Ishikawa (cell line): ENCODE data around the gene GBF1.

Experiments used
- CEBPB ChIP-seq: IDR thresholded peaks from 2 replicates; pipeline ENCODE4 v1.6.1; 2012
- CREB1 ChIP-seq: IDR thresholded peaks from 2 replicates; pipeline ENCODE4 v1.6.1; 2012; ENCODE audit warnings: low read depth
- EGR1 ChIP-seq: IDR thresholded peaks from 2 replicates; pipeline ENCODE4 v1.6.1; 2012
- EP300 ChIP-seq: IDR thresholded peaks from 2 replicates; pipeline ENCODE4 v1.6.1; 2012; ENCODE audit warnings: borderline replicate concordance
- FOXM1 ChIP-seq: IDR thresholded peaks from 2 replicates; pipeline ENCODE4 v1.6.1; 2012; ENCODE audit warnings: low read depth, borderline replicate concordance
- NFIC ChIP-seq: IDR thresholded peaks from 2 replicates; pipeline ENCODE4 v1.6.1; 2012
- RAD21 ChIP-seq: IDR thresholded peaks from 2 replicates; pipeline ENCODE4 v1.6.1; 2012; ENCODE audit warnings: low read depth
- TAF1 ChIP-seq: IDR thresholded peaks from 2 replicates; pipeline ENCODE4 v1.6.1; 2012; ENCODE audit warnings: low read depth, mild to moderate bottlenecking
- TCF12 ChIP-seq: IDR thresholded peaks from 2 replicates; pipeline ENCODE4 v1.6.1; 2012; ENCODE audit warnings: low read depth
- TEAD4 ChIP-seq: IDR thresholded peaks from 2 replicates; pipeline ENCODE4 v1.6.1; 2012
- YY1 ChIP-seq: IDR thresholded peaks from 2 replicates; pipeline ENCODE4 v1.6.1; 2012; ENCODE audit warnings: low read depth
- ZBTB7A ChIP-seq: IDR thresholded peaks from 2 replicates; pipeline ENCODE4 v1.6.1; 2012; ENCODE audit warnings: low read depth
- TF ChIP-seq, protein P1 (sequence below): IDR thresholded peaks from 2 replicates; pipeline ENCODE4 v1.6.1; 2012
- TF ChIP-seq, protein P2 (sequence below): IDR thresholded peaks from 2 replicates; pipeline ENCODE4 v1.6.1; 2012; ENCODE audit warnings: low read depth, mild to moderate bottlenecking
- TF ChIP-seq, protein P3 (sequence below): IDR thresholded peaks from 2 replicates; pipeline ENCODE4 v1.6.1; 2012

The GBF1 gene

GRCh38 chr10:102384606-102385429, 139.5 kb downstream of the GBF1 start:
- TF ChIP-seq CEBPB (0 out of 2 replicates have a peak, but pooled peaks have one; percentile 28), NFIC (no peak)

- TF ChIP-seq FOXM1 = no peak
- TF ChIP-seq, protein P1, sequence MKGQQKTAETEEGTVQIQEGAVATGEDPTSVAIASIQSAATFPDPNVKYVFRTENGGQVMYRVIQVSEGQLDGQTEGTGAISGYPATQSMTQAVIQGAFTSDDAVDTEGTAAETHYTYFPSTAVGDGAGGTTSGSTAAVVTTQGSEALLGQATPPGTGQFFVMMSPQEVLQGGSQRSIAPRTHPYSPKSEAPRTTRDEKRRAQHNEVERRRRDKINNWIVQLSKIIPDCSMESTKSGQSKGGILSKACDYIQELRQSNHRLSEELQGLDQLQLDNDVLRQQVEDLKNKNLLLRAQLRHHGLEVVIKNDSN = no peak
- no peak for TF ChIP-seq EGR1
- TF ChIP-seq NFIC = no peak
- no peak for TF ChIP-seq TCF12
Measured at GRCh38 chr10:102389894-102390293, 144.6 kb downstream of the GBF1 start.

DNA sequence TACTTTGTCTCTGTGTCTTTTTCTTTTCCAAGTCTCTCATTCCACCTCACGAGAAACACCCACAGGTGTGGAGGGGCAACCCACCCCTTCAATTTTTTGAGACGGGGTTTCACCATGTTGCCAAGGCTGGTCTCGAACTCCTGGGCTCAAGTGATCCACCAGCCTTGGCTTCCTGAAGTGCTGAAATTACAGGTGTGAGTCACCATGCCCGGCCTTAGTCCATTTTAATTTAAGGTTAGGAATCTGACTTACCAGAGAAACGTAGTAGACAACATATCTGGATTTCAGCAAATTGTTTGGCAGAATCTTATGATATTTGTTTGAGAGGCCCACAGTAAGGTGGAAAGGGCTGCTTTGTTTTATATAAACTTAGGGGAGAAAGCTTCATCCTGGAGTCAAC, 147.0 kb downstream of the GBF1 start:
- TF ChIP-seq CREB1 = no peak
- TF ChIP-seq, protein P2, sequence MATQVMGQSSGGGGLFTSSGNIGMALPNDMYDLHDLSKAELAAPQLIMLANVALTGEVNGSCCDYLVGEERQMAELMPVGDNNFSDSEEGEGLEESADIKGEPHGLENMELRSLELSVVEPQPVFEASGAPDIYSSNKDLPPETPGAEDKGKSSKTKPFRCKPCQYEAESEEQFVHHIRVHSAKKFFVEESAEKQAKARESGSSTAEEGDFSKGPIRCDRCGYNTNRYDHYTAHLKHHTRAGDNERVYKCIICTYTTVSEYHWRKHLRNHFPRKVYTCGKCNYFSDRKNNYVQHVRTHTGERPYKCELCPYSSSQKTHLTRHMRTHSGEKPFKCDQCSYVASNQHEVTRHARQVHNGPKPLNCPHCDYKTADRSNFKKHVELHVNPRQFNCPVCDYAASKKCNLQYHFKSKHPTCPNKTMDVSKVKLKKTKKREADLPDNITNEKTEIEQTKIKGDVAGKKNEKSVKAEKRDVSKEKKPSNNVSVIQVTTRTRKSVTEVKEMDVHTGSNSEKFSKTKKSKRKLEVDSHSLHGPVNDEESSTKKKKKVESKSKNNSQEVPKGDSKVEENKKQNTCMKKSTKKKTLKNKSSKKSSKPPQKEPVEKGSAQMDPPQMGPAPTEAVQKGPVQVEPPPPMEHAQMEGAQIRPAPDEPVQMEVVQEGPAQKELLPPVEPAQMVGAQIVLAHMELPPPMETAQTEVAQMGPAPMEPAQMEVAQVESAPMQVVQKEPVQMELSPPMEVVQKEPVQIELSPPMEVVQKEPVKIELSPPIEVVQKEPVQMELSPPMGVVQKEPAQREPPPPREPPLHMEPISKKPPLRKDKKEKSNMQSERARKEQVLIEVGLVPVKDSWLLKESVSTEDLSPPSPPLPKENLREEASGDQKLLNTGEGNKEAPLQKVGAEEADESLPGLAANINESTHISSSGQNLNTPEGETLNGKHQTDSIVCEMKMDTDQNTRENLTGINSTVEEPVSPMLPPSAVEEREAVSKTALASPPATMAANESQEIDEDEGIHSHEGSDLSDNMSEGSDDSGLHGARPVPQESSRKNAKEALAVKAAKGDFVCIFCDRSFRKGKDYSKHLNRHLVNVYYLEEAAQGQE = no peak
- TF ChIP-seq EP300 = no peak
- no peak for TF ChIP-seq TEAD4
- TF ChIP-seq RAD21 = no peak
- TF ChIP-seq TAF1 = no peak
- no peak for TF ChIP-seq ZBTB7A
- no peak for TF ChIP-seq TCF12
- TF ChIP-seq, protein P3, sequence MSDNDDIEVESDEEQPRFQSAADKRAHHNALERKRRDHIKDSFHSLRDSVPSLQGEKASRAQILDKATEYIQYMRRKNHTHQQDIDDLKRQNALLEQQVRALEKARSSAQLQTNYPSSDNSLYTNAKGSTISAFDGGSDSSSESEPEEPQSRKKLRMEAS = no peak
- no peak for TF ChIP-seq EGR1
- TF ChIP-seq, protein P1 = no peak
- no peak for TF ChIP-seq YY1
- no peak for TF ChIP-seq NFIC
- no peak for TF ChIP-seq FOXM1
- TF ChIP-seq CEBPB = no peak

DNA sequence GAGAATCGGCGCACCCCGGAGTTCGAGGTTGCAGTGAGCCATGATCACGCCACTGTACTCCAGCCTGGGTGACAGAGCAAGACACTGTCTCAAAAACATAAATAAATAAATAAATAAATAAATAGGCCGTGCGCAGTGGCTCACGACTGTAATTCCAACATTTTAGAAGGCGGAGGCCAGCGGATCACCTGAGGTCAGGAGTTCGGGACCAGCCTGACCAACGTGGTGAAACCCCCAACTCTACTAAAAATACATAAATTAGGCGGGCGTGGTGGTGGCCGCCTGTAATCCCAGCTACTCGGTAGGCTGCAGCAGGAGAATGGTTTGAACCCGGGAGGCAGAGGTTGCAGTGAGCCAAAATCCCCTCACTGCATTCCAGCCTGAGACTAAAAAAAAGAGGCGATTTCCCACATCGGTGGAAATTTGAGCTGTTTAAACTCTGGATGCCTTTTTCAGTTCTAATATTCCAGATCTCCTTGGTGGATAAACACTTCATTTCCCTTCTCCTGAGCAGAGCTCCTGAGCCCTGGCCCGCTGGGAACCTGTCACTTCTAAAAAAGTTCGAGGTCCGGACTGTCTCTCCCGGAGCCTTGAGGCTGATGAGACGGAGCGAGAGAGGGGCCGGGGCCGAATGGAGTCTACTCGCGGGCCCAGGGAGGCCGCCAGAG, 148.2 kb downstream of the GBF1 start:
- TF ChIP-seq, protein P3 = no peak
- TF ChIP-seq TCF12 = no peak
- 0 out of 2 replicates have a peak, but pooled peaks have one; percentile 6 for TF ChIP-seq YY1
- TF ChIP-seq TAF1 = no peak
- TF ChIP-seq FOXM1 = no peak
- no peak for TF ChIP-seq EGR1

- TF ChIP-seq EGR1 = no peak
- TF ChIP-seq NFIC = no peak; the same call in 1 of the 2 replicates
- TF ChIP-seq TCF12 = peak; percentile 73
- TF ChIP-seq RAD21 = peak; percentile 83; the same call in 1 of the 2 replicates
- no peak for TF ChIP-seq CEBPB
- peak; percentile 61; the same call in 1 of the 2 replicates for TF ChIP-seq EP300
- TF ChIP-seq, protein P2 = peak; percentile 57
- peak; percentile 99 for TF ChIP-seq CREB1
- TF ChIP-seq YY1 = 0 out of 2 replicates have a peak, but pooled peaks have one; percentile 11
- TF ChIP-seq FOXM1 = peak; percentile 65; the same call in 1 of the 2 replicates
- TF ChIP-seq TEAD4 = peak; percentile 38; the same call in 1 of the 2 replicates
- TF ChIP-seq TAF1 = peak; percentile 49; the same call in 1 of the 2 replicates
- TF ChIP-seq, protein P1 = no peak; the same call in 1 of the 2 replicates
- peak; percentile 82; the same call in 1 of the 2 replicates for TF ChIP-seq ZBTB7A
- TF ChIP-seq, protein P3 = peak; percentile 48
Measured at GRCh38 chr10:102394079-102394800, 148.9 kb downstream of the GBF1 start.
